Inflammatory macrophage treated with lipopolysaccharide for 4 hours (primary cell): ENCODE measurements around the gene BMP2K.
A peak's percentile ranks its signal among the peaks of the same experiment; 100 is the strongest.

Source experiments
- DNase-seq: peaks from one replicate; pipeline ENCODE4 v3.0.0-alpha.2; 2020

Gene BMP2K

DNA sequence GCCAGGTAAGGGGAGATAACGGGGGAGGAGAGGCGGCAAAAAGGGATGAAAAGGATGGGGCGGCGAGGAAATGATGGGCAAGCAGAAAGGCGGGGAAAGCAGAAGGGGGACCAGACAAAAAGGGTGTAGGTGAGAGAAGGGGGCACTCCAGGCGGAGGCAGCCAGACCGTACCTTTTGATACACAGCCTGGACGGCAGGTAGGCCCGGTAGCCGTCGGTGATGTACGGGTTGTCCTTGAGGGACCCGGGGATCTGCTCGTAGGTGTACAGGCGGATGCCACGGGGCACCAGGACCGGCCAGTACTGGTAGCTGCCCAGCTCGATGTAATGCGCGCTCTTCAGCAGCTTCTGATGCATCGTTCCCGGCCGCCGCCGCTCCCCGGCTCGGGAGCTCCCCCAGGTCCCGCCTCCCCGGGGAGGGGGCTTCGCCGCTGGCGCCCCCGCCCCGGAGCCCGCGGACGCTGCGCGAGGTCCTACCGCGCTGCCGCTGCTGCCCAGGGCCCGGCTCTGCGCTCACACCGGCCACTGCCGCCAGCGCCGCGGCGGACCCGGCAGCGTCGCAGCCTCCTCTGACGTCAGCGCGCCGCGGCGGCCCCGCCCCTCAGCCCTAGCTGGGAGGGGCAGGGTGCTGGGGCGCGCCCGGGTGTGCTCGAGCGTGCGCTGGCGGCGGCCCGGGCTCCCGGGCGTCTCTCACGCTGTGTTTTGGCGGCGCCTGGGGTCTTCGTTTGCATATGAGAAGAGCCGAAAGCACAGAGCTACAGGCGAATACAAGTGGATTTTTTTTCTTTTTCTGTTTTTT lies 162.9 kb downstream of the BMP2K start, which contains the start of gene PAQR3:
Gene PAQR3, minus strand, starts transcription at position 571 of the 799 bp plus-strand sequence. Its CDS starts 214 bp downstream, at position 357.
- peak; percentile 89 for DNase-seq

DNA sequence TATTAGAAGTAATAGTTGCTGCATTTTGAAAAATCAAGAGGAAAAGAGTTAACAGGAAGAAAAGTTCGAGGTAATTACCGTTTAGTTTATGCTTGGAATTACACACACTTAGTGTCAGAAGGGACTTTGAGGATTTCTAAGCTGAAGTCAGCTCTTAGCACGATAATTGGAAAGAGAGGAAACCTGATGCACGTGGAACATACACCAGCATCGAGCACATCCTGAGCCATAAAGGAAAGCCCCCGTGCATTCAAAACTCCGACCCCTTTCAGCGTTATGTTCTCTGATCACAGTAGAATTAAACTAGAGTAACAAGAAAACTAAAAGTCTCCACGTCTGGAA lies 163.5 kb downstream of the BMP2K start:
- DNase-seq: no peak

DNA sequence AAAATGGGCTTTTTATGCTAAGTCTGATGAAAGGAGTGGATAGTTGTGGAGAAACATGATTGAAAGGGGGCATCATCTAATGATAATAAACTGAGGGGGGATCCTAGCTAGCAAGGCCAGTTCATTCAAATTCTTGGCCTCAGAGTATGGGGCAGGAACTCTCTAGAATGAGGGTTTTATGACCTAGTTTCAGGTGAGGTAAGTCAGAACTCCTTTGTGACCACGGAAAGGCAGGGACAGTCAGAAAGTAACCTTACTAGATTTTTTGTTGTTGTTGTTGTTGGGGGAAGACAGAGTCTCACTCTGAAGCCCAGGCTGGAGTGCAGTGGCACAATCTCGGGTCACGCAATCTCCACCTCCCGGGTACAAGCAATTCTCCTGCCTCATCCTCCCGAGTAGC lies 164.6 kb downstream of the BMP2K start:
- no peak for DNase-seq

DNA sequence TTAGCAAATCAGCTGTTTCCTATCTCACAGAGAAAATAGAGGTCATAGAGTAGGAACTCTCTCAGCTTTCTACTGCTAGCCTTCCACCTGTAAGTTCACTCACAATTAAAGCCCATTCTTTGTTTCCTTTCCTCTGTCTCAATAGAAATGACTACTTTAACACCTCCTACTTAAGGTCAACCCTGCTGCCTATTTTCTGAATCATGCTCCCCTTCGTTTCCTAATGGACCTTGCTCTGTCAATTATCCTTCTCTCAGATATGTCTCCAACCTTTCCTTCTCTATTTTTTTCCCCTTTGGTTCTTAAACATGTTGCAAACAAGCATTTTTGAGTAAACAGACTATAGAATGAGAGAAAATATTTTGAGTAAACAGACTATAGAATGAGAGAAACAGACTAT lies 168.2 kb downstream of the BMP2K start:
- no peak for DNase-seq

DNA sequence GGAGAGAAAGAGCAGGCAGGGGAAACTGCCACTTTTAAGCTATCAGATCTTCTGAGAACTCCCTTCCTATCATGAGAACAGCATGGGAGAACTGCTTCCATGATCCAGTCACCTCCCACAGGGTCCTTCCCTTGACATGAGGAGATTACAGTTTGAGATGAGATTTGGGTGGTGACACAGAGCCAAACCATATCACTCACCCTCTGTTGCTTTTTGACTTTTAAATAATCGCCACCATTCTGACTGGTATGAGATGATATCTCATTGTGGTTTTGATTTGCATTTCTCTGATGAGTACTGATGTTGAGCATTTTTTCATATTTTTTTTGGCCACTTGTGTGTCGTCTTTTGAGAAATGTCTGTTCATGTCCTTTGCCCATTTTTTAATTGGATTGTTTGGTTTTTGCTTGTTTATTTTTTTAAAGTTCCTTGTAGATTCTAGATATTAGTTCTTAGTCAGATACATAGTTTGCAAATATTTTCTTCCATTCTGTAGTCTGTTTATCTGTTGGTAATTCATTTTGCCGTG lies 169.6 kb downstream of the BMP2K start:
- DNase-seq: no peak

DNA sequence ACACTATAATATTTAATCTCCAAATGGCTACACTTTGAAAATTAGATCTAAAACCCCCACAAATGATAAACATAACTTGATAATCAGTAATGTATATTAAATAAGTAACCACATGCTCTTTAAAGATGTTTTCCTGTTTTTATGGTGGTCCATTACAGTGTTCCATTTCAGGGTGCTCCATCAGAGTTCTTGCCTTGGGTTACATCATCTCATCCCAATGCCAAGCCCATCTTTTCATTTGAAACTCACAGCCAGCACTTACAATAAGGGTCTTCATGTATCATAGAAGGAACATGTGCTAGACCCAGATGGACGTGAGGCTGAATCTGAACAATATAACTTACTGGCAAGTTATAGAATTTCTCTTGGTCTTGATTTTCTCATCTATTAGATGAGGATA lies 173.6 kb downstream of the BMP2K start:
- no peak for DNase-seq

DNA sequence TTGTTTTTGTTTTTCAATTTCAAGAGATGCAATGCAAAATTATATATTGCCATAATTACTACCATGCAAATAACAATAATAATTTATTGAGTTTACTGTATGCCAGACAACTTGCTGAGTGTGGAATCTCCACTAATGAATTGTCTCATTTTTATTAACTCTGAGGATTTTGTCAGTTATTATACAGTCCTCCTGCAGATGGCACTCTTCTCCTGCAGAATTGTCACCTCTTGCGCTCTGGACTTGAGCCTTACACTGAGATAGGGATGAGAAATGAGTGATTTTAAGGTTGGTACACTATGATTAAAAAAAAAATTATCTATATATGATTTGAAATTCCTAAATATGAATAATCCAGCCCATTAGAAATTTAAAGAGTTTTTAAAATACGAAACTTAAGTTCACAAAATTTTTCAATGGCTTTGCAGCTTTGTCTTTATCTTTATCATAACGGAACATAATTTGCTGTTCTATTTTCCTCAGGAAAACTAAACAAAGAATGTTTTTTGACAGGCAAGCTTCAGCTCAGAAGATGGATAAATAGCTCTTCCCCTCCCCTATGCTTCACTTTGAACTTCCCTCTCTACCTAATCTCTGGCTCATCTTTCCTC lies 175.8 kb downstream of the BMP2K start:
- DNase-seq: peak; percentile 53

DNA sequence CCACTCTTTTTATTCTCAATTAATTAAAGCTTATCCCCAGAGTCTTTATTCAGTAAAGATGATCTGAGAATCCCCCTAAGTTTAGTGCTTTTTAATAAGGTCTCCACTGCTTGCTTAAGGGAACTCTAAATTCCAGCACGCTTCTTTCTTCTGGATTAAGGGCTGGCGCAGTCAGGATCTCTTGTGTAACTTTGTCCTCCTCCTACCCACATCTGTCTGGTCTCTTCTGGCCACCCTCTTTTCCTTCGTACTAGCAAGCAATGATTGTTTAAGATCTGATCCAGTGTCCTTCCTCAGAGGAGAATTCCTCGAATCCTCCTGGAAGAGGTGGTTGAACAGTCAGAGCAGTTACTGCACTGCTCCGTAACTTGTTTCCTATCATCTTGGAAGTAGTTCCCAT lies 177.1 kb downstream of the BMP2K start:
- DNase-seq: no peak

DNA sequence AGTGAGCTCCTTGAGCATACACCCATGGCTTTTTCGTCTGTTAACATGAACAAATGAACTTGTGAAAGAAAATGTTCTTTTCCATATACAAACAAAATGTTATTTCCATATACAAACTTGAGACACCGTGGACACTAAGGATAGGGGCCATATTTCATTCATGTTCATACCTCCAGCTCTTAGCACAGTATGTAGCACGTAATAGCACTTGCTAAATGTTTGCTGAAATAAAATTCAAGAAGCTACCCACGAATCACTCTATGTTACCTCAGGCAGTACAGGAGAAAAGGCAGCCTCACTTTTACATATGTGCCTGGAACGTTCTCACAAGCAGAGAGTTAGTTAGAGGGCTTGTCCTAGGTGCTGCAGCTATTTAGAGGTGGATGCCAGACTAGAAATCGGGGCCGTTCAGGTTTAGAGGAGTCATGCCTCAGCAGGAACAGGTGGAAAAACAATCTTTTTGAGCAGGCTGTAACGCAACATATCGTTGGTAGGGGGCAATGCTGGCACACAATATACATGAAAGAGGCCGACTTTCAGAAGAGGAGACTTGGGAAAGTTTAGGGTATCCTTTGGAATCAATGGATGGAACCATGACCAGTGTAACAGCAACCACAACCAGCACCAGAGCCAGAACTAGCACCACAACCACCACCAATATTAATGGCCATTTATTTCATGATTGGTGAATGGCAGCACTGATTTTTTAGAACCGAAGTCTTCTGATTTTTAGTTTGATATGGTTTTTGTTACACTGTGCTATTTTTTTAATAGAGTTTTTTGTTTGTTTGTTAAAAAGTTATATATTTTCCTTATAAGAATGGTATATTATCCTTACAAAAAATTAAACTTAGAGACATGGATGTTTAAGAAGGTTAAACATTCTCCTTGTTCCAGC lies 177.9 kb downstream of the BMP2K start:
- no peak for DNase-seq

DNA sequence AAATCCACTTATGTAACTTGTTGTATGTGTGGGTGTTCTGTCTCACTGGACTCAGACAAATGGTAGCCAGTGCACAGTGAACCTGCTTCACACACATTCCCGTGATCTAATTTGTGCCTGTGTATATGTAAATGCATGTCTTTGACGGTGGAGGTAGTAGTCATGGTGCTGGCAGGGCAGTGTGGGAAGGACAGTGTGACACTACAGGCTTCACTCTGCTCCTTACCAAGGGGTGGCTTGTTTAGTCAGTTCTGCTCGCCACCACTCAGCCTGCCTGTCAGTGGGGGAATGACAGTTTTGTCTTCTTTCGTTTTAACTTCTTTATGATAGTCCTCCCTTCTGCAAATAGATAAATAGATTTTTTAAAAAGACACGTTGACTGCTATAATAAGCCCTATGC lies 180.8 kb downstream of the BMP2K start:
- DNase-seq: no peak

DNA sequence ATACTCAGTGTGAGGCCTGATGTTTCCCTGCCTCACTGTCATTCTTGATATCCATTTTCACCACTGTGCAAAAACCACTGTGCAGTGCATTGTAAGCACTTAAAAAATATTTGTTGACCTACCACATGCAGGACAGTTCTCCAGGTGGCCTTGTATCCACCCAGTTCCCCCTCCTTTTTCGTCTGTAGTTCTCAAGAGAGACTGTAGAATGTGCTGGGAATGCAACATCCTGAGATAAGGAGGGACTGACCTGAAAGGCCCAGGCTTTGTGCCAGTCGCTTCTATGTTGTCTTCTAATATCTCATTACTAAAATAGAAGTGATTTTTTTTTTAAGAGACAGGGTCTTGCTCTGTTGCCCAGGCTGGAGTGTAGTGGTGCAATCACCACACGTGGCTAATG lies 184.8 kb downstream of the BMP2K start:
- DNase-seq: no peak
